CD4-positive, alpha-beta T cell treated with Interferon alpha-2 for 1 hour (primary cell): ENCODE results near the gene RAP1GAP.
"Not testable (repeated sequence)": the region's sequence is repeated elsewhere in the genome, so short reads cannot be mapped to it uniquely, and the experiment has no call there.

ENCODE experiments used
- DNase-seq, 2 donors: peaks; one replicate each; pipeline ENCODE4 v3.0.0-alpha.2; 2020 to 2022

The RAP1GAP gene

DNA sequence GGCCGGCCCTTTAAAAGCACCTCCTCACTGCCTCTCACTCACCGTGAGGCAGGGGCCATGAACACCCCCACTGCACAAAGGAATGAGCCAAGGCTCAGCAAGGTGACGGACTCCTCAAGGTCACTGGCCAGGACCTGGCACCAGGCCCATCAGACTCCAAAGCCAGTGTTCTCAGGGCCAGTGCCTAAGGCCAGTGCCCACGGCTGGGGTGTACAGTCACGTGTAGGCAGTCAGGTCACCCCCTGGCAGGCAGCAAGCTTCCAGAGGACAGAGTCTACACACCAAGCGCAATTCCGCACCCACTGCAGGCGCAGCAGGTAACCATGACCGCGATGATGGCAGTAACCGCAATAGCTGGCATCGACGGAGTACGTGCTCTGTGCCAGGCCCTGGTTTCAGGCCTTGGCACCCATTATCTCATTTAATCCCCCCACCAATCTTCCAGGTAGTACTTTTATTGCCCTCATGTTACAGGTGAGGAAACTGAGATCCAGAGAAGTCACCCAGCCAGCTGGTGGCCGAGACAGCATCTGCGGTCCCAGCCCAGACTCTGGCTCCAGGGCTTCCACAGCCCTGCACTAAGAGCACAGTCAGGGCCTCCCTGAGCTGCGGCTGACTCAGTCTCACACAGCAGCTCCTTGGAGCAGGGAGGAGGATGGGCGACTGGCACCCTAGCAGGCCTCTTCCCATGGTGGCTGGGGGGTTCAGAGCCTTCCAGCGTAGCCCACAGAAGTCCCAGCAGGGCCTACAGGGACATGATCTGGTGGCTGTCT lies 27.0 kb downstream of the RAP1GAP start:
- no peak for DNase-seq

GRCh38 chr1:21641537-21641936 lies 27.6 kb downstream of the RAP1GAP start:
- no peak for DNase-seq

DNA sequence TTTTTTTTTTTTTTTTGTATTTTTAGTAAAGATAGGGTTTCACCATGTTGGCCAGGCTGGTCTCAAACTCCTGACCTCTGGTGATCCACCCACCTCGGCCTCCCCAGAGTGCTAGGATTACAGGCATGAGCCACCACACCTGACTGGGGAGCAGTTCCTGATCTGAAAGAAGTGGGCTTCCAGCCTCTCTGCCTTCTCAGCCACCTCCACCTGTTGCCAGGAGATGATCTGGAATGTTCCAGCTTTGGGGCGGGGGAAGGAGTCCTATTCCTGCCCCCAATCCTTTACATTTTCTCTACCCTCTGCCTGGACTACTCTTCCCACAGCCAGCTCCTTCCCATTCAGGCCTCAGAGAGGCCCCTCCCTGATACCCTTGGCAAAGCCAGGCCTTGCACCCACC lies 28.1 kb downstream of the RAP1GAP start:
- DNase-seq, result no peak

GRCh38 chr1:21640653-21641052 lies 28.5 kb downstream of the RAP1GAP start:
- no peak for DNase-seq

DNA sequence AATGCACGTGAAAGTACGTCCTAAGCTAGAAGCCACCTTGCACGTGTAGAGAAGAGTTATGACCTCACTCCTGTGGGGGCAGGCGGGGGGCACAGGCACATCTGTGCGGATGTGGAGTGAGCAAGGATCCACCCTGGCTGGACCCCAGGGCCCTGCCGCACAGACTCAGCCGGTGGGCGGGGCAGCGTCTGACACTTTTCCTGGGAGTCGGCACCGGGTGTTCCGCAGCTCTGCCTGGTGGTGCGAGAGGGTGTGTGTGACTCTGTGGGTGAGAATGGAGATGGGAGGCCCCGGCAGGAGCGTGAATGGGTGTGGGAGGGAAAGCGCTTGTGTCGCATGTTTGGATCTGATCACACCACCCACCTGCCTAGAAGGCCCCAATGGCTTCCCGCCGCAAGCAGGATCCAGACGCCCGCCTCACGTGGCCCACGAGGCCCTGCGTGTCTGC lies 29.5 kb downstream of the RAP1GAP start:
- DNase-seq, result no peak

DNA sequence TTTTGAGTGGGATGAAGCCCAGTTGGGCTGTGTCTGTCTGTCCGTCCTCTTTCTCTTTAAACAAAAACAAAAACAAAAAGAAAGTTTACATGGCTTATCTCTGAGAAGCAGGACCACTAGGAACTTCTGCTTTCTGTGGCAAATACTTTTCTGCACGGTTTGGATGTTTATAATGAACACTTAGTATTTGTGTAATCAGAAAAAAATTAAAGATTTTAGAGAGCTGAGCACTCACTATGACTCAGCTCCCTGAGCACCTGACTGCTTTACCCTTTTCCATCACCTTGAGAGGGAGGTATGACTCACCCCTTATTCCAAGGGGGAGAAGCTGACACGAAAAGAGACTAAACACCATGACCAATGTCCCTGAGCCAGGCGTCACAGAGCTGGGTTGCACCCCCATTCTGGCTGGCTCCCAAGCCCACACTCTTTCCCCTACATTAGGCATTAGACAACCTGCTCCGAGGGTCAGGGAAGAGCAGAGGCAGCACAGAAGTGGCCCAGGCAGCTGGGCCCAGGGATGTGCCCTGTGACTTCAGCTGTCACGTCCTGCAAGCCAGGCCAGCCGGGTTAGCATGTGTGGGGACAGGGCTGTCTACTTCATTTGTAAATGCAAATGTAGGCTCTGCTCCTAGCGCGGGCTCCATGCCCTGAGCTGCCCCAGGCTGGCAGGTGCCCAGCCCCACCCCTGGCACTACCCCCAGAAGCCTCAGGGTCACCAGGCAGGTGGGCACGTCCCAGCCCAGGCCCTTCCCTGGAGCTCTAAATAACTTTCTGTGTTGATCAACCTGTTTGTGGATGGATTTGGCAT lies 30.4 kb downstream of the RAP1GAP start:
- DNase-seq, result no peak

DNA sequence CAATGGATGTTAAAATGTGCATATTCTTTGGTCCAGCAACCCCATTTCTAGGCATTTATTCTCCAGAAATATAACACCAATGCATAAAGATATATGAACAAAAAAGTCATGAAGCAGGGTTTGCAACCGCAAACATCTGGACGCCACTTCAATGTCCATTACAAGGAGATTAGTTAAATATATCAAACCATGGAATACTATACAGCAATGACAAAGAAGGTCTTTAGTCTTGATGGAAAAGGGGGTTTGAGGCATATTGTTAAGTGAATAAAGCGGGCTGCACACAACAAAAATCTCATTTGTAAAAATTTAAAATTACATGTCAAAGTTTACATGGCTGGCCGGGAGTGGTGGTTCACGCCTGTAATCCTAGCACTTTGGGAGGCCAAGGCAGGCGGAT lies 31.6 kb downstream of the RAP1GAP start:
- no peak for DNase-seq

- no peak for DNase-seq
Observed at GRCh38 chr1:21636029-21636428, 33.1 kb downstream of the RAP1GAP start.

DNA sequence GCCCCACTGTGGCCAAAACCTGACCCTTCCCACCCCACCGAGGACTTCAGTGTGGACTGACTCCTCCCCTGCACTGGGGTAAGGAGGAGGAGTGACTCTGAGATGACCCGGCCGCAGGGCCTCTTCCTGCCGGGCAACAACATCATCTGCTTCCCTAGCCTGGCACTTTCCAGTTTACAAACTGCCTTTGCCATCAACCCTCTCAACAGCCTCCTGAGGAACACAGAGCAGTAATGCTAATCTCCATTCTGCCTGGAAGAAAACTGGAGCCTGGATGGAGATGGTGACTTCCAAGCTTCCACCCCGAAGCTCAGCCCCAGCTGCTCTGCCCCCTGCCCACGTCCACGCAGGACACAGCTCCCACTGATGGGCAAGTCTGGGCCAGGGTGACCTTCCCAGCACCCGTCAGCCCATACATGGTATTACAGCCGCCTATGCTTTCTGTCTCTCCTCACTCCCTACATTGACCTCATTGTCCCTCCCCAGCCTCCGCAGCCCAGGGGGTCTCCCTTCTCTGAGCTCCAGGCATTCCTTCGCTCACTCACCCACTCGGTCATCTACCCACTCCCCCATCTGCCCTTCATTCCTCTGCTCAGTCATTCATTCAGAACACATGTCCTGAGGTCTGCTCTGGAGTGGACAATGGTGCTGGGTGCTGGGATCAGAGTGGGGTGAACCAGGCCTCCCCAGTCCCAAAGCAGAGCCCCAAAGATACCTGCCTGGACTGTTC lies 34.2 kb downstream of the RAP1GAP start:
- no peak for DNase-seq

GRCh38 chr1:21633992-21634805 lies 35.0 kb downstream of the RAP1GAP start:
- no peak for DNase-seq

DNA sequence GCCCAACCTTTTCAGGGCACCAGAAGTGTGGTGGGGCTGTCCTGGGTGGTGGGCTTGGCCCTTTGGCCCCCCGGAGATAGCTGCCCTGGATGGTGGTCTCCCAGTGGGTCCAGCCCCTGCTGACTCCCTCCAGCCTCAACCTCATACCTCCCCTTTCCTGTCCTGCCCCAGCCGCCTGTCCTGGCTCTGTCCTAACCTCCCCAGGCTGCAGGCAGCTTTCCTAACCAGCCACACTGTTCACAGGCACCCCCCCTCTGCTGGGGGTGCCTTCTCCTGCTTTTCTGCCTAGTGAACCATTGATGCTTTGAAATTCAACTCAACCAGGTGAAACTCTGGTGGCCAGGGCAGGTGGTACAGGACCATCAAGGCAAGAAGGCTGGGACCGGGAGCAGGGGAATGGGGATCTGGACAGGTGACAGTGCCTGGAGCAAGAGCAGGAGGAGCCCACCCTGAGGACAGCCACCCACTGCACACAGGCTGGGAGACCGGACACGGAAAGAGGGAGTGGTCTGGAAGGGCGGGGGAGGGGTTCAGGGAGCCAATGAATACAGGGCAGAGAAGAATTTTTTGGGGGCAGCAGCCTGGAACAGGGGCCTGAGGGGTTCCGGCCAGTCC lies 35.9 kb downstream of the RAP1GAP start:
- DNase-seq, result no peak

DNA sequence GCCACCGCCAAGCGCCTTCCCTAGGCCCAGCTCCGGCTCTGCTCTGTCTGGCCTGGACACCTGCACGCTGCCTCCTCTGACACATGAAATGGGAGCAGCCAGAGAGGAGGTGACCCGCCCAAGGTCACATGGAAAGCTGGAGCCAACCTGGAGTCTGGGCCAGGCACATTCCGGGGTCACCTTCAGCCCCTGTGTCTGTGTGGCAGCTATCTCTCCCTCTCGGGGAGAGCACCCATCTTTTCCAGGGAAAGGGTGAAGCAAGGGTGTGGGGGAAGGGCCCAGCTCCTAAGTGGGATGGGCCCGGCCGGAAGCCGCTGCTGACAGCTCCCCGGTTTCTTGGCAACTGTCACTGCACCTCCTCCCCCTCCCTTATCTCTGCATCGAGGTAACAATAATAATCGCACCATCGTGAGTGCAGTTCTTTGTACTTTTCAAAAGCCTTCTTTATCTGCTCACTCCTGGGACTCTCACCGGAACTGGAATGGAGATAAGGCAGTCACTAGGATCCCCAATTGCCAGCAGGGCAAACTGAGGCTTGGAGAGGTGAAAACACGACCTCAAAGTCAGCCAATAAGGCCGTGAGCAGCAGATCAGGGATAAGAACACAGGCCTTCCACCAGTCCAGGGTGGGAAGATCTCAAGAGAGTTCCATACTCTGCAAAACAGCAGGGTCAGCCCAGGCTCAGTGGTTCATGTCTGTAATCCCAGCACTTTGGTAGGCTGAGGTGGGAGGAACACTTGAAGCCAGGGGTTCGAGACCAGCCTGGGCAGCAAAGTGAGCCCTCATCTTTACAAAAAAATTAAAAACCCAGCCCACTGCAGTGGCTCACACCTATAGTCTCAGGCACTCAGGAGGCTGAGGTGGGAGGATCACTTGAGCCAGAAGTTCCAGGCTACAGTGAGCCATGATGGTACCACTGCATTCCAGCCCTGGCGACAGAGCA lies 36.9 kb downstream of the RAP1GAP start:
- DNase-seq, result no peak

- DNase-seq, result not testable (repeated sequence)
Observed at GRCh38 chr1:21631590-21631943, 37.6 kb downstream of the RAP1GAP start.

DNA sequence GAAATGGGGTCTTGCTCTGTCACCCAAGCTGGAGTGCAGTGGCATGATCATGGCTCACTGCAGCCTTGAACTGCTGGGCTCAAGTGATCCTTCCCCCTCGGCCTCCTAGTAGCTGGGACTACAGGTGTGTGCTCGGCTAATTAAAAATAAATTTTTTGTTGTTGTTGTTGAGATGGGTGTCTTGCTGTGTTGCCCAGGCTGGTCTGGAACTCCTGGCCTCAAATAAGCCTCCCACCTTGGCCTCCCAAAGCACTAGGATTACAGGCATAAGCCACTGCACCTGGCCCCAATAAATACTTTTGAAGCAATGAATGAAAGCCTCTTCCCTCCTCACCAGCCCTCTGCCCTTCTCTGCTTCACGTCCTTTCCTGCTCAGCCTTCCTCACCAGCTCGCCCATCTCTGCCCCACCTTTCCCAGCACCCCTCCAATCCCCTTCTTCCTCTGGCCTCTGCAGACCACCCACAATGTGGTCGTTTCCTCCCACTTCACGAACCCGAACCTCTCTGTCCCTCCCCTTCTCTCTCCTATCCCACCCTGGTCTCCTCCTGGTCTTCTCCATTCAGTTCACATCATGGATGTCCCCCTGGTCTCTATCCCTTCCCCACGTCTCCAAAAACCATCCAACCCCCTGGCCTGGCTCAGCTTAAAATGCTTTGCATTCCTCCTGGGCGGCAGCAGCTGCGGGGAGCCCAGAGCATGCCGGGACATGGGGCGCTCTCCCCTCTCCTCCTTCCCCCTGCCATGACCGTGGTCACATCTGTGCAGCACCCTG lies 38.4 kb downstream of the RAP1GAP start:
- DNase-seq, result no peak

GRCh38 chr1:21629971-21630370 lies 39.2 kb downstream of the RAP1GAP start:
- DNase-seq, result no peak

DNA sequence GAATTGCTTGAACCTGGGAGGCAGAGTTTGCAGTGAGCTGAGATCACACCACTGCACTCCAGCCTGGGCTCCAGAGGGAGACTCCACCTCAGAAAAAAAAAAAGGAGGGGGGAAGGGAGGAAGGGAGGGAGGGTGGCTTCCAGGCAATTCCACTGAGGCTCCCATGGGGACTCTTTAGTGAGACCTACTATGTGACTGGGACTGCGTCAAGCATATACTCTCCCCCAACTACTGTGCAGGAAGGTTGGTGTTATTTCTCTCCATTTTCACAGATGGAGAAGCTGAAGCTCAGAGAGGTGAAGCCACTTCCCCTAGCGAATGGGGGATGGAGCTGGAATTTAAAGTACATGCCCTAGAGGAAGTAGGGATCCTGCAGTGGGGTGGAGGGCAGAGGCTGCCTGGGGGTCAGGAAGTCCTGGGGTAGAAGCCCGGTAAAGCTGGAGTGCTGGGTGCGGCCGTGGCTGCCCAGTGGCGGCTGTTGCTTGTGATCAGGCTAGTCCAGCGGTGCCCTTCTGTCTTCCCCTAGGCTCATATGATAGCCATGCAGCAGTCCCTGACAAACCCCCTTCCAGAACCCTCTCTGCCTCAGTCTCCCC lies 40.3 kb downstream of the RAP1GAP start:
- DNase-seq, result no peak

- DNase-seq, result no peak
Observed at GRCh38 chr1:21626921-21627339, 42.2 kb downstream of the RAP1GAP start.

DNA sequence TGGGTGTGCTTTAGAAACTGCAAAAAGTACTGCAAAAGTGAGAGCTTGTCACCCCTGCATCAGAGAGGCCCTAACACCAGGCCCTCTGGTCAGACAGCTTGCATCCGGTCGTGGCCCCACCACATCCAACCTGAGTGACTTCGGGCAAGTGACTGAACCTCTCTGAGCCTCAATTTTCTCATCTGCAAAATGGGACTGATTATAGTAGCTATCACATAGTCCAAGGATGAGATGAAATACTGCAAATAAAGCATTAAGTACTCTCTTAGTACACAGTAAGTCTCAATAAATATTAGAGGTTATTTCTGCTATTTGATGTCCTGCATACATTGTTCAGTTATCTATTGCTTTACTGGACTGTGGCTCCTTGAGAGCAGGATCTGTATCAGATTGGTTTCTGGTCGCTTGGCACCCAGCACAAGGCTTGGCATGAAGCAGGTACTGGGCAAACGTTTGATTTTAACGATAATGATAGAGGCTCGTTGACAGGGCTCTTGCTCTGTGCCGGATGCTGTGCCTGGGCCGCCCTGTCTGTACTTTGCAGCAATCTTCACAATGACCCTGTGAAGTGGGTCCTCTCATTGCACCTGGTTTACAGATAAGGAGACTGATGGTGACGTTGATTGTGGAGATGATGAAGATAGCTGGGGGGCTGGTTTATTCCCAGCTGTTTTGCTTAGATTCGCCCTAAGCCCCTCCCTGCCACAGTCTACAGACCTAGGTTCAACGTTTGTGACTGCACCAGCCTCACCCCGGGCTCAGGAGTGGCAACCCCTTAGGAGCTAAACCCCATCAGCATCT lies 43.6 kb downstream of the RAP1GAP start:
- no peak for DNase-seq
